HG03354 (cell line): ENCODE results near the gene DHDDS.

Source experiments
- ATAC-seq: cut with Tn5 transposase; IDR thresholded peaks from one replicate; pipeline ENCODE4 v1.9.1; 2021; ENCODE audit warnings: mild to moderate bottlenecking; ENCODE audit not compliant: unreplicated experiment, poor library complexity, severe bottlenecking

Gene DHDDS

DNA sequence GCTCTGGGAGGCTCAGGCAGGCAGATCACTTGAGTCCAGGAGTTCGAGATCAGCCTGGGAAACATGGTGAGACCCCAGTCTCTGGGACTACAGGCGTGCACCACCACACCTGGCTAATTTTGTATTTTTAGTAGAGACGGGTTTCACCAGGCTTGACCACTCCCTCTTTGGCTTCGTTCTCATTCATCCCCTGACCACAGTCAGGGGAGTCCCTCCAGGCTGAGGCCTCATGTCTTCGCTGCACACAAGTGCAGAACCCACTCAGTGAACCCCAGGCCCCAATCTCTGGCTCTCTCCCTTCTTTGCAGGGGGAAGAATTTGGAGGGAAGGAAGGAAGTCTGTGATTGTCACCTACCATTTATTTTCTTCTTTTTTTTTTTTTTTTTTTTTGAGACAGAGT is 88.2 kb downstream of the DHDDS start:
- ATAC-seq: no peak
